NT2/D1 (cell line): Measurements from ENCODE around the gene KLC1.
"Not testable (repeated sequence)": the region's sequence is repeated elsewhere in the genome, so short reads cannot be mapped to it uniquely, and the experiment has no call there.

ENCODE experiments used
- DNase-seq: peaks from one replicate; pipeline ENCODE4 v3.0.0-alpha.2; 2011; ENCODE audit warnings: low read depth, low spot score
- H3K27me3 ChIP-seq: 2 replicates; pipeline ENCODE4 v1.6.0; 2011; ENCODE audit warnings: mild to moderate bottlenecking; ENCODE audit not compliant: insufficient read length, insufficient read depth
- H3K36me3 ChIP-seq: 2 replicates; pipeline ENCODE4 v1.6.1; 2011; ENCODE audit warnings: mild to moderate bottlenecking, low read length, mixed read lengths; ENCODE audit not compliant: insufficient read depth, insufficient read length
- H3K4me1 ChIP-seq: 2 replicates; pipeline ENCODE4 v1.5.1; 2011; ENCODE audit not compliant: insufficient read depth, insufficient read length
- H3K4me3 ChIP-seq: 2 replicates; pipeline ENCODE4 v1.5.1; 2011; ENCODE audit warnings: low read depth; ENCODE audit not compliant: insufficient read length
- H3K9ac ChIP-seq: 2 replicates; pipeline ENCODE4 v1.6.0; 2011; ENCODE audit warnings: low read depth; ENCODE audit not compliant: insufficient read length
- H3K9me3 ChIP-seq: 2 replicates; pipeline ENCODE4 v1.5.1; 2011; ENCODE audit warnings: mild to moderate bottlenecking, low read length; ENCODE audit not compliant: insufficient read depth
- SUZ12 ChIP-seq: IDR thresholded peaks from 2 replicates; pipeline ENCODE4 v1.6.1; 2011; ENCODE audit not compliant: insufficient read length, insufficient read depth; ENCODE audit errors: extremely low read depth
- YY1 ChIP-seq: IDR thresholded peaks from 2 replicates; pipeline ENCODE4 v1.6.1; 2011; ENCODE audit not compliant: insufficient read length, insufficient read depth
- ZNF274 ChIP-seq: IDR thresholded peaks from 2 replicates; pipeline ENCODE4 v1.6.1; 2011; ENCODE audit warnings: mild to moderate bottlenecking, low read depth, low read length

Gene KLC1

DNA sequence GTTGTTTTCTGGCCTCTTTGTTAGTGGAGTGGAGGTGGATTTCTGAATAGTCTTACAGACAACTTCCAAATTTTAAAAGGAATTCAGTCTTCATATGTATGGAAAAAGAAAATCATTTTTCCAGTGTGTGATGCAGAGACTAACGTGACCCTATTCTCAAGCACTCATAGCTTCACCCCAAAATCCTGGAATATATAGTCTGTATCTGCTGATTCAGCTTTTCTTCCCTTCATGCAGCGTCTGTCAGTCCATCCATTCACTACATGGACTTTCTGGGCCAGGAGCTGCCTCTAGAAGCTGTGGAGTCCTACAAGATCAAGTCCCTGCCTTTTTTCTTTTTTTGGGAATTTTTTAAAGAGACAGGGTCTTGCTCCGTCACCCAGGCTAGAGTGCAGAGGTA, 23.8 kb downstream of the KLC1 start:
- no peaks in the 10 kb centered on the region for H3K9me3 ChIP-seq
- peaks cover 53% of the 10 kb centered on the region for H3K36me3 ChIP-seq
- TF ChIP-seq YY1 (no peak), SUZ12 (no peak), ZNF274 (no peak)
- H3K4me1 ChIP-seq: peaks cover 2% of the 10 kb centered on the region
- H3K9ac ChIP-seq: no peak overlapping the region
- DNase-seq: no peak
- H3K4me3 ChIP-seq: no peak overlapping the region
- no peaks in the 10 kb centered on the region for H3K27me3 ChIP-seq

DNA sequence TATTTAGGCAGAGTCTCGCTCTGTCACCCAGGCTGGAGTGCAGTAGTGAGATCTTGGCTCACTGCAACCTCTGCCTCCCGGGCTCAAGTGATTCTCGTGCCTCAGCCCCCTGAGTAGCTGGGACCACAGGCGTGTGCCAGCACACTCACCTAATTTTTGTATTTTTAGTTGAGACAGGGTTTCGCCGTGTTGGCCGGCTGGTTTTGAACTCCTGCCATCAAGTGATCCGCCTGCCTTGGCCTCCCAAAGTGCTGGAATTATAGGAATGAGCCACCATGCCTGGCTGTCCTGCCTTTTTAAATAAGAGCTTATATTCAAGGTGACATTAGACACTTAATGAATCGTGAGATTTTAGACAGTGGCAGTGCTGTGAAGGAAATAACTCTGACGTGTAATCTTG, 24.3 kb downstream of the KLC1 start:
- H3K36me3 ChIP-seq: peaks cover 54% of the 10 kb centered on the region
- not testable (repeated sequence) for H3K9me3 ChIP-seq, H3K4me3 ChIP-seq, H3K9ac ChIP-seq, H3K4me1 ChIP-seq, H3K27me3 ChIP-seq, DNase-seq

DNA sequence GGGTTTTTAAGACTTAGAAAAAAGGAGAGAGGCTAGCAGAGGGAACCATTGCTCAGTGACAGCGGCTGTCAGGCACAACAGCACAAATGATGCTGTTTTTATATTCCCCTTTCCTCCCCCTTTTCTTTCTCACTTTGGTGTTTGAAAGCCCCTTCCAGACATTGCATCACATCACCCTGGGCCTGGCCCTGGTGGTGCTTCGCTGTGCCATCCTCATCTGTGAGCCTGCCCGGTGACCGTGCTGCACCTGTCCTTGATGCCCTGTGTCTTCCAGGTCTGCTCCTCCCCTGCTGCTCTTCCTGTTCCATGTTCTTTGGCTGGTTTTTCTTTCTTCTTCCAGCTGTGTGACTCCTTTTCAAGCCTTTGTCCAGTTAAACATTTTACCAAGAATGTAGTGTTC, 24.8 kb downstream of the KLC1 start:
- no peak for DNase-seq
- H3K27me3 ChIP-seq: no peaks in the 10 kb centered on the region
- no peak overlapping the region for H3K9ac ChIP-seq
- peaks cover 53% of the 10 kb centered on the region for H3K36me3 ChIP-seq
- no peak for TF ChIP-seq ZNF274
- TF ChIP-seq YY1: no peak
- H3K4me3 ChIP-seq: no peak overlapping the region
- no peaks in the 10 kb centered on the region for H3K9me3 ChIP-seq
- peaks cover 2% of the 10 kb centered on the region for H3K4me1 ChIP-seq

DNA sequence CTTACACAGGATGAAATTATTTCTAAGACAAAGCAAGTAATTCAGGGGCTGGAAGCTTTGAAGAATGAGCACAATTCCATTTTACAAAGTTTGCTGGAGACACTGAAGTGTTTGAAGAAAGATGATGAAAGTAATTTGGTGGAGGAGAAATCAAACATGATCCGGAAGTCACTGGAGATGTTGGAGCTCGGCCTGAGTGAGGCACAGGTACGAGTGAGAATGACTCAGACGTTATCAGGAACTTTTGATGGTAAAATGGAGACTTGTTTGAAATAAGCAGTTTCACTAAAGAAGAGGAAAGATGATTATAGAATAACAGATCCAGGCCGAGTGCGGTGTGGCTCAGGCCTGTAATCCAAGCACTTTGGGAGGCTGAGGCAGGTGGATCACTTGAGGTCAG, 25.6 kb downstream of the KLC1 start:
- TF ChIP-seq YY1 (no peak), ZNF274 (no peak), SUZ12 (no peak)
- H3K4me1 ChIP-seq: peaks cover 2% of the 10 kb centered on the region
- H3K36me3 ChIP-seq: peaks cover 60% of the 10 kb centered on the region
- DNase-seq: no peak
- H3K9me3 ChIP-seq: no peaks in the 10 kb centered on the region
- H3K4me3 ChIP-seq: no peak overlapping the region
- no peaks in the 10 kb centered on the region for H3K27me3 ChIP-seq
- H3K9ac ChIP-seq: no peak overlapping the region

DNA sequence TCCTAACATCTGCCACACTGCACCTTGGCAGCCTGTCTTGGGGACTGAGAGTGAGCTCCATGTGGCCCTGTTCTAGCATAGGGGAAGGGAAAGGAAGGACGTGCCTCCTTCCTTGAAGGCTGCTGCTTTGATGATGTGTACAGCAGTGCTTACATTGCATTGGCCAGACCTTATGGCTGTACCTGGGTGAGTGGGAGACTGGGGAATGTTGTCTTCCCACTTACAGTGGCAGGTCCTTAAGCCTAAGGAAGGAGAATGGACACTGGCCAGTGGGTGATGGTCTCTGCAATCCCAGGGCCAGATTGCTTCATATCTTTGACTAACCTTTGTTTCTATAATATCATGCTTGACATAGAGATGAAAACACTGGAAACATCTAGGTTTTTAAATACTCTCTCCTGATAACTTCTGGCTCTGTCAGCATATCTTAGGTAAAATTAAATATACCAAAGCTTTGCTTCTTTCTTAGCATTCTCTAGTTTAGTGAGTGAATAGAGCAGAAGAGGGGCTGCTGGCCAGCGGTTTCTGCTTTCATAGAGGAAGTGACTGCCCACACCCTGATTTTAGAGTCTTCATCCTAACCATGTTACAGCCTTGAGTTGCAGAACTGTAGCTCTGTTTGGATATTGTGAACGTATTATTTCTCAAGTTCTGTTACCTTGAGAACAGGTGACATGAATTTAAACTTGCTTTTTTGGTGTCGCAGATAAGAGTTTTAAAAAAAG, 27.2 kb downstream of the KLC1 start:
- peaks cover 67% of the 10 kb centered on the region for H3K36me3 ChIP-seq
- no peak for DNase-seq
- H3K27me3 ChIP-seq: no peaks in the 10 kb centered on the region
- H3K9ac ChIP-seq: no peak overlapping the region
- peaks cover 2% of the 10 kb centered on the region for H3K4me1 ChIP-seq
- H3K4me3 ChIP-seq: no peak overlapping the region
- H3K9me3 ChIP-seq: no peaks in the 10 kb centered on the region
- TF ChIP-seq ZNF274 (no peak), YY1 (no peak), SUZ12 (no peak)

DNA sequence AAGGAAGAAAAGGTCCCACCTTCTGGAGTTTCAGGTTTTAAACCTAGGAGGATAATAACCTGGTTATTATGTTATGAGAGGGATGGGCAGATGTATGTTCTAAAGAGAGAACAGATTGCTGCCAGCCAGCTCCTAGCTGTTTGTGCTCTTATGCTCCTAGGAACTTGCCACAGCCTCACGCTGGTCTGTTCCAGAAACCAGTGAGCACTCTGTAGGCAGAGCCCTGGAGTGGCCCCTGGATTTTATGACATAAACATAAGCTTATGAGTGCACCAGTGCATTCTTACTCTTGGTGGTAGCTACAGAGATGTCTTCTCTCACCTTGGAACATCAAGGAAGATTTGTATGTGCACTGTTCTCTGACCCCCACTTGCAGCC, 27.7 kb downstream of the KLC1 start:
- H3K4me3 ChIP-seq: no peak overlapping the region

DNA sequence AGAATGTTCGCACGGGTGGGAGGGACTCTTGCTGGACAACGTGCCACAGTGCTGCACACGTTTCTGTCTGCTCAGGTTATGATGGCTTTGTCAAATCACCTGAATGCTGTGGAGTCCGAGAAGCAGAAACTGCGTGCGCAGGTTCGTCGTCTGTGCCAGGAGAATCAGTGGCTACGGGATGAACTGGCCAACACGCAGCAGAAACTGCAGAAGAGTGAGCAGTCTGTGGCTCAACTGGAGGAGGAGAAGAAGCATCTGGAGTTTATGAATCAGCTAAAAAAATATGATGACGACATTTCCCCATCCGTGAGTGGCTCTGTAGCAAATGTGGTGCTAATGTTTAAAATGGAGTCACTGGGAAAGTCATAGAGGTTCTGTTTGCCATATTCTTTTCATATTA, 28.5 kb downstream of the KLC1 start:
- Histone ChIP-seq H3K27me3 (no peaks in the 10 kb centered on the region), H3K36me3 (peaks cover 74% of the 10 kb centered on the region), H3K4me3 (no peak overlapping the region), H3K4me1 (no peaks in the 10 kb centered on the region), H3K9me3 (no peaks in the 10 kb centered on the region), H3K9ac (no peak overlapping the region)
- TF ChIP-seq YY1: no peak
- no peak for TF ChIP-seq ZNF274
- TF ChIP-seq SUZ12: no peak
- no peak for DNase-seq

More for the DNA sequence above, 27.7 kb downstream of the KLC1 start:
- Histone ChIP-seq H3K4me1 (no peaks in the 10 kb centered on the region), H3K27me3 (no peaks in the 10 kb centered on the region), H3K9ac (no peak overlapping the region), H3K9me3 (no peaks in the 10 kb centered on the region), H3K36me3 (peaks cover 72% of the 10 kb centered on the region)
- no peak for DNase-seq
- TF ChIP-seq SUZ12 (no peak), YY1 (no peak), ZNF274 (no peak)

DNA sequence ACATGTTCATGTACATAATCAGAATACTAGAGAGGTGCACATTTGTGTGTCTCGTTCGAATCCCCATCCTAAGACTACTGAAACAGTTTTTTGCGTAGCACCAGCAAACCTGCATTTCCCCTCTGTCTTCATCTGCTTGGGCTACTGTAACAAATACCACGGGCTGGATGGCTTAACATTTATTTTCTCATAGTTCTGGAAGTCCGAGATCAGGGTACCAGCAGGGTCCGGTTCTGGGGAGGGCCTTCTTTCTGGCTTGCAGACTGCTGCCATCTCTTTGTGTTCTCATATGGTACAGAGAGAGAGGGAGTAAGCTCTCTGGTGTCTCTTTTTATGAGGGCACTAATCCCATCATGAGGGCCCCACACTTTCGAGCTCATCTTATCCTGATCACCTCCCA, 30.6 kb downstream of the KLC1 start:
- Histone ChIP-seq H3K4me3 (no peak overlapping the region), H3K9me3 (no peaks in the 10 kb centered on the region), H3K4me1 (no peaks in the 10 kb centered on the region), H3K27me3 (no peaks in the 10 kb centered on the region), H3K9ac (no peak overlapping the region), H3K36me3 (peaks cover 69% of the 10 kb centered on the region)
- TF ChIP-seq SUZ12 (no peak), YY1 (no peak), ZNF274 (no peak)
- DNase-seq: no peak
